GM19238 (cell line): ENCODE results near the gene NBAS.
"Not testable (repeated sequence)": the region's sequence is repeated elsewhere in the genome, so short reads cannot be mapped to it uniquely, and the experiment has no call there.

Experiments
- DNase-seq: peaks from one replicate; pipeline ENCODE4 v3.0.0; 2011; ENCODE audit warnings: low spot score; ENCODE audit not compliant: insufficient read length

The NBAS gene

GRCh38 chr2:15265889-15266288 lies 295.2 kb downstream of the NBAS start:
- no peak for DNase-seq

DNA sequence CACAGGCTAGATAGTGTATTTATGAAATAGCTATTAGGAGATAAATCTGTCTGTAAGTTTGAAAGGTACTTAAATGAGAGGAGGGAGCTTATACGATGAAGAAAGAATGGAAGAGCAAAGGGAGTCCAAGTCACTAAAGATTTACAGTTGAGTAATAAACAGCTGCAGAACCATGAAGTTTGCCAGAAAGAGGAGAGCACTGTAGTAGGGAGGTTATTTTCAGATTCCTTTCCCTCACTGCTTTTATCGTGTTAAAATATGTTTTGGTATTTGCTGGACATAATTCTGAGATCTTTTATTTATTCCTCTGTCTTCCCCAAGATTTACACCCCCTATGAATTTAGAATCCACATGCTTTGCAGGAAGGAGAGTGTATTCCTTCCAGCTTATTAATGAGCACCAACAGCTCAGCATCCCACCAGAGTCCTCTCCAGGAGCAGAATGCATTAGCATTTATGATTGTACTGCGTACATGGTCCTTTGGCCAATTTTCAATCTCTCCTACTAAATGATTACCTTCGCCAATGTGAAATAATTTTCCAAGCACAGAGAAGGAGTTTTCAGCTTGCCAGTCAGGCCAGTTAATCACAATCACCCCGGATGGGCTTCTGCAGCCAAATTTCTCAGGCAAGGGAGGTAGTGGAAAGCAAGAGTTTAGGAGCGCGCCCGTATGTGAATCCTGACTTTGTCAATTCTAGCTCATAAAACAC lies 297.0 kb downstream of the NBAS start:
- DNase-seq, result no peak

- DNase-seq, result no peak
Observed at GRCh38 chr2:15262792-15263191, 298.3 kb downstream of the NBAS start.

- DNase-seq, result no peak
Observed at GRCh38 chr2:15260835-15261234, 300.3 kb downstream of the NBAS start.

DNA sequence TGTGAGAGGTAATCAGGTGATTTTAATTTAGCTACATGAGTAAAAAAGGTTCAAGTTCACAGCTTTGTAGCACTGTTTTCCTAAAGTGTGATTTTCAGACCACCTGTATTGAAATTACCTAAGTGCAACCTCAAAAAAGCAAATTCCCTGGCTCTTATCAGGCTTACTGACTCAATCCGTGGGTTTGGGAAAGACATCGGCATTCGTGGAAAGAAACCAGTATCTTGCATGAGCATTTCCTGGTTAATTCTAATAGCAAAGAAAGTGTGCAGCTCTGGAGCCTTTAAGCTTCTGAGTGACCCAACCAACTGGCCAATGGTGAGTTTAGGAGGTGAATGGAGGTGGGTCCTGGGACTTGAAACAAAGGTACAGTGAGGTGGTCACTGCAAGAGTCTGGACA lies 300.9 kb downstream of the NBAS start:
- DNase-seq, result no peak

DNA sequence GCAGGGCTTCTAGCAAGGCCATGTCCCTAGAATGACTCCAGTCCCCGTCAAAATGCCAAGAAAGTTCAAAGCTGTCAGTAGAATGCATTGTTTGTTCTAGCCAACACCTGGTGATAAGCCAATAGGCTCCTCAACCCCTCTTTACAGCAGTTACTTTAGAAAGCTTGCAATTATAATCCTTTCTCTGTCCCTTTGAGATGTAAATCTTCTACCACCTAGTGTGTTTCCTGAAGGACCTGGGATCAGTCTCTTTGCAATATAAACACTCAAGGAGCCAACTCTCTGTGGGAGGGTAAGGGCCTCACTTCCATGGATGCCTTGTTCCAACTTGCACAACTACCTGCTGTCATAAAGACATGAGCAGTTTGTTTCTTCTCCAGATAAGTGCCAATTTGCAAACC lies 301.8 kb downstream of the NBAS start:
- DNase-seq, result no peak

DNA sequence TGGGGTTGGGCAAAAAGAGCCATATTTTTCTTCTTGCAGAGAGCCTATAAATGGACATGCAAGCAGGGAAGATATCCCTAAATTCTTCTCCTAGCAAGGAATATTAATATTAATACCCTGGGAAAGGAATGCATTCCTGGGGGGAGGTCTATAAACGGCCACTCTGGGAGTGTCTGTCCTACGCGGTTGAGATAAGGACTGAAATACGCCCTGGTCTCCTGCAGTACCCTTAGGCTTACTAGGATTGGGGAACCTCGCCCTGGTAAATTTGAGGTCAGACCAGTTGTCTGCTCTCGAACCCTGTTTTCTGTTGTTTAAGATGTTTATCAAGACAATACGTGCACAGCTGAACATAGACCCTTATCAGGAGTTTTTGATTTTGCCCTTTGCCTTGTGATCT lies 302.7 kb downstream of the NBAS start:
- DNase-seq, result not testable (repeated sequence)

DNA sequence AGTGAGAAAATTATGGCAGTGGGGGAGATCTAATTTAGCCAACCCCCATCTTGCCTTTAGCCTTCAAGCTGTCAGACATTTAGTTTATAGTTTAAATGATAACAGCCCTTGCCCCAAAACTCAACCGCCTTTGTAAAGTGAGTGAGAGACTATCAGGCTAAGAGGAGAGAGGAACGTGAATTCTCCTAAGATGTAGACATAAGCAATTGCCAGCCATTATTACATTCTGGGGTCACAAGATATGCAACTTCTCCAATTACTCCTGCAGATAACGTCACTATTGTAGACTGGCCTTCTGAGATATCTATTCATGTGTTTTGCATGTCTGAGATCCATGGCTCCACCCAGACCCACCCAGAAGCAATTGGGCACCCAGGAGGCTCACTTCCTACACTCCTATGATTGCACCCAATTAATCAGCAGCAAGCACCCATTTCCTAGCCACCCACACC lies 307.3 kb downstream of the NBAS start:
- no peak for DNase-seq

- DNase-seq, result no peak
Observed at GRCh38 chr2:15253247-15253646, 307.9 kb downstream of the NBAS start.

GRCh38 chr2:15251753-15252152 lies 309.4 kb downstream of the NBAS start:
- no peak for DNase-seq

GRCh38 chr2:15250946-15251345 lies 310.2 kb downstream of the NBAS start:
- DNase-seq, result not testable (repeated sequence)

DNA sequence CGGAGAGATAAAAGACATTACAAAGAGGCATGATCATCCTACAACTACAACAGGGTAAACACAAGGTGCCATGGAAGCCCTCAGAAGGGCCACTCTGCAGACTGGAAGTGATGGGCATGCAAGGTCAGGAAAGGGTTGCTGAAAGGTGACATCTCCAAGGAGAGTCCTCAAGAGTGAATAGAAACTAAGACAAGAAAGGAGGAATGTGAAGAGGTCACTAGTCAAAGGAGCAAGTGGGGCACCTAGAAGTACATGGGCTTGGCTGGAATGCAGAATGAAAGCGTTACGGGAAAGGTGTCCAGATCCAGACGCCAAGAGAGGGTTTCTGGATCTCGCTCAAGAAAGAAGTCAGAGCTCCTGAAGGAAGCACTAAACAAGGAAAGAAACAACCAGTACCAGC lies 314.3 kb downstream of the NBAS start:
- no peak for DNase-seq

GRCh38 chr2:15243762-15244161 lies 317.4 kb downstream of the NBAS start:
- no peak for DNase-seq

DNA sequence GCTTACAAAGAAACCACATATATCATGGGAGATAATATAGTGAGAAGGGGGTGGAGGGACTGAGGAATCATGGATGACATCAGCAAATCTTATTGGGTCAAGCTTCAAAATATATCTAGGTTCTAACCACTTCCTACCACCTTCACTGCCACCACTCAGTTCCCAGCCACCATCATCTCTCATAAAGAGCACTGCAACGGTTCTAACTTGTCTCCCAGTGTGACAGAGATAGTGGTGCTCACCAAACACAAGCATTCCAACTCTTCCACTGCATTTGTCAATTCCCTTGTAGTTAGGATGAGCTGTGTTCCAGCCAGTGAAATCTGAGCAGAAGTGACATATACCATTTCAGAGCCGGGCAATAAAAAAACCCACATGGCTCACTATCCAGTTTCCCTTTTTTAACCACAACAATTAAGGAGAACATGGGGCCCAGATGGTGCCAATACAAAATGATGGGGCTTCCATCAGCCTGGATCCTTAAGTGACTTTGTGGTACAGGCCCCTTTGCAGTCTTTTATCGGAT lies 318.1 kb downstream of the NBAS start:
- no peak for DNase-seq

DNA sequence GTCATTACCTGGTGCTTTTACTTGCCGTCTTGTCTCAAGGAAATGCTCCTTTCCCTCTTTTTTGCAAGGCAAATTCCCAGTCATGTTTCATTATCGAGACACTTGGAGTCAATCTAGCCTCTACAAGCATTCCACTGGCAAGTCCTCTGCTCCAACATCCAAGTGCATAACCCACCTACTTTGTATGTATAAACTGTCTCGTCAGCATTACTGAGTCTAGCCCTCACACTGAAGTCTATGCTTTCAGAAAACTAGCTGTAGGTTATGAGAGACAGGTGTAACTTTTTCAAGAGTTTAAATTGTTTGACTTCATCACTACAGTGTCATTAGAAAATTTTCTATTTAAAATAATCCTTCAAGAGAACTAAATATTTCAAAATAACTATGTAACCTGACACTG lies 319.2 kb downstream of the NBAS start:
- no peak for DNase-seq

DNA sequence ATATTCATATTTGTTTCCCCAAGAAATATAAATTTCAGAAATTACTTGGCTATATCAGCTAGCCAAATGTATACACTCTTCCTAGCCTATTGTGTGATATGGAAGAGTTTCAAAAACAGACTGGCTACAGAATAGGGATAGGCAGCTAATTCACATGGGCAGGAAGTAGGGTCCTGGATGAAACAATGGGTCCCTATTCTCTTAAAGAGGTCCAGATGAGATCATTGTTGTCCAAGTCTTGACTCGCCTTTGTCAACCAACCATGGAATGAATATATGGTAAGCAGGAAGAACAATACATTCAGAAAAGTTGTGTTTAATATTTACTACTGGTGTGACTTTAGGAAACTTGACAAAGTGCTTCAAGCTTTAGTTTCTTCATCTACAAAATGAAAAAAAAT lies 319.9 kb downstream of the NBAS start:
- no peak for DNase-seq

GRCh38 chr2:15238028-15238427 lies 323.1 kb downstream of the NBAS start:
- no peak for DNase-seq

GRCh38 chr2:15230599-15231192 lies 330.4 kb downstream of the NBAS start:
- no peak for DNase-seq

DNA sequence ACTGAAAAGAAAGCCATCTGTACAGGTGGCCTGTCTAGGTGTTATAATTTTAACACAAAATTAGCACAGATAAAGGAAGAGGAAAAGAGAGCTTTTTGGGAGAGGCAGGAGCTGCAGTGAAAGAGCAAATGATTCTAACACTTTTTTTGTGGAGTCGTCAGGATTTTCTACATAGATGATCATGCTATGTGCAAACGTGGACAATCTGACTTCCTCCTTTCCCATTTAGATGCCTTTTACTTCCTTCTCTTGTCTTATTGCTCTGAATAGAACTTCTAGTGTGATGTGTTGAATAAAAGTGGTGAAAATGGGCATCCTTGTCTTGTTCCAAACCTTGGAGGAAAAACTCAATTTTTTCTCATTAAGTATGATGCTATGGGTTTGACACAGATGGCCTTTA lies 334.5 kb downstream of the NBAS start:
- no peak for DNase-seq

- no peak for DNase-seq
Observed at GRCh38 chr2:15225131-15225530, 336.0 kb downstream of the NBAS start.

- DNase-seq, result no peak
Observed at GRCh38 chr2:15224641-15225040, 336.5 kb downstream of the NBAS start.

DNA sequence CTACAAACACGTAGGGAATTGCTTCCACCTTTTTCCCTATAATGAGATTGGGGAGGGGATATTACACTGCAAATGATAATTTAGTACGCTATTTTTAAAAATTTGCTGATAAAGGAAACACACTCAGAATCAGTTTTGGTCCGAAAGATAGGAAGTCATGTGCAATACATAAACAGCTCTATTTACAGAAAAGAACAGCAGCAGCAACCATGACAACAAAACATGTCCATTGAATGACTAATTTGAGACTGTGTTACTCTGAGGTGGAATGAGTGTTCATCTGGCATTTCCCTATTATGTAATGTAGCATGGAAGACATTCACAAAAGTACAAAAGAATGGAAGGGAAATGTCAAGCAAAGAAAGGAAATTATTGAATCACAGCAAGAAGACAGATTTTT lies 337.2 kb downstream of the NBAS start:
- DNase-seq, result no peak

DNA sequence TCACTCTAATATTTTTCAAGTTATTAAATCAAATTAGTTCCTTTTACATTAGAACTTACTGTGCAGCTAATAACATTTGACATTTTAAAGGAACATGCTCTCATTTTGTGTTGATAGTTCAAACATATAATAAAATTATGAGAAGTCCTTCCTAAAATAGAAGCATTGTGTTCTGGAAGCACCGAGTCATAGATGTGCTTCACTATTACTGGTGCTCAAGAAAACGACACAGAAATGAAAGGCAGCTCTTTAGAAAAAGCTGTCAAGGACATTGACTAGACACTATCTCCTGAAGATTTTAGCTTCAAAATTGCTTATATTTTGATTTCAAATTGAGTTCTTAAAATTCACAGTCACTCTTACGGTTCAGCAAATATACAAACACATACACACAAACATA lies 338.3 kb downstream of the NBAS start:
- no peak for DNase-seq
